ENCODE results near the gene ZKSCAN3.
"Not testable (repeated sequence)": the region's sequence is repeated elsewhere in the genome, so short reads cannot be mapped to it uniquely, and the experiment has no call there.

The ZKSCAN3 gene

GRCh38 chr6:28349892-28350737 is at the start of gene ZKSCAN3:
Gene ZKSCAN3 (plus strand): TSS chr6:28349947. CDS start chr6:28359587, 9,640 bp downstream.
- H3K27ac Mint-ChIP-seq = peak within 1 kb of the TSS; percentile 98
- peaks cover 18% of the 10 kb centered on the region for H3K36me3 Mint-ChIP-seq
- peak; percentile 98 for ATAC-seq
- H3K9me3 Mint-ChIP-seq = peaks cover 2% of the 10 kb centered on the region
- H3K4me3 Mint-ChIP-seq = peak within 1 kb of the TSS; percentile 99
- peaks cover 34% of the 10 kb centered on the region for H3K4me1 Mint-ChIP-seq
- H3K27me3 Mint-ChIP-seq = peaks cover 10% of the 10 kb centered on the region

GRCh38 chr6:28303570-28303969 is 46.2 kb upstream of the ZKSCAN3 start:
- Mint-ChIP-seq H3K4me3 (no peak overlapping the region), H3K27ac (no peak overlapping the region)
- no peak for ATAC-seq

GRCh38 chr6:28306363-28306762 is 43.4 kb upstream of the ZKSCAN3 start:
- H3K4me3 Mint-ChIP-seq, ATAC-seq: not testable (repeated sequence)
- peaks cover 12% of the 10 kb centered on the region for H3K36me3 Mint-ChIP-seq

More at GRCh38 chr6:28303570-28303969, 46.2 kb upstream of the ZKSCAN3 start:
- peaks cover 7% of the 10 kb centered on the region for H3K9me3 Mint-ChIP-seq
- H3K27me3 Mint-ChIP-seq = peaks cover under 1% of the 10 kb centered on the region
- peaks cover 14% of the 10 kb centered on the region for H3K36me3 Mint-ChIP-seq
- peaks cover 15% of the 10 kb centered on the region for H3K4me1 Mint-ChIP-seq

GRCh38 chr6:28311139-28311823 is 38.5 kb upstream of the ZKSCAN3 start:
- Mint-ChIP-seq H3K36me3 (peaks cover 14% of the 10 kb centered on the region), H3K4me3 (no peak overlapping the region), H3K27me3 (peaks cover 46% of the 10 kb centered on the region), H3K27ac (no peak overlapping the region), H3K4me1 (no peaks in the 10 kb centered on the region), H3K9me3 (peaks cover 12% of the 10 kb centered on the region)
- ATAC-seq = no peak

More at GRCh38 chr6:28306363-28306762, 43.4 kb upstream of the ZKSCAN3 start:
- H3K9me3 Mint-ChIP-seq, H3K27ac Mint-ChIP-seq: not testable (repeated sequence)
- H3K4me1 Mint-ChIP-seq = peaks cover 15% of the 10 kb centered on the region
- peaks cover 29% of the 10 kb centered on the region for H3K27me3 Mint-ChIP-seq

- Mint-ChIP-seq H3K4me1 (no peaks in the 10 kb centered on the region), H3K4me3 (no peak overlapping the region), H3K9me3 (peaks cover 8% of the 10 kb centered on the region), H3K27ac (no peak overlapping the region), H3K27me3 (peaks cover 54% of the 10 kb centered on the region), H3K36me3 (peaks cover 9% of the 10 kb centered on the region)
- ATAC-seq = no peak
Measured at GRCh38 chr6:28312939-28313338, 36.8 kb upstream of the ZKSCAN3 start.

GRCh38 chr6:28315628-28316027 is 34.1 kb upstream of the ZKSCAN3 start:
- no peak for ATAC-seq
- H3K36me3 Mint-ChIP-seq = peaks cover 13% of the 10 kb centered on the region
- peaks cover 3% of the 10 kb centered on the region for H3K9me3 Mint-ChIP-seq
- no peak overlapping the region for H3K27ac Mint-ChIP-seq
- peaks cover 33% of the 10 kb centered on the region for H3K27me3 Mint-ChIP-seq
- H3K4me3 Mint-ChIP-seq = no peak overlapping the region
- no peaks in the 10 kb centered on the region for H3K4me1 Mint-ChIP-seq

- H3K27ac Mint-ChIP-seq, H3K4me1 Mint-ChIP-seq, ATAC-seq, H3K9me3 Mint-ChIP-seq, H3K4me3 Mint-ChIP-seq: not testable (repeated sequence)
- Mint-ChIP-seq H3K27me3 (peaks cover 18% of the 10 kb centered on the region), H3K36me3 (peaks cover 11% of the 10 kb centered on the region)
Measured at GRCh38 chr6:28317866-28318265, 31.9 kb upstream of the ZKSCAN3 start.

GRCh38 chr6:28322661-28323060 is 27.1 kb upstream of the ZKSCAN3 start:
- no peak overlapping the region for H3K27ac Mint-ChIP-seq
- H3K4me3 Mint-ChIP-seq = no peak overlapping the region
- ATAC-seq = no peak
- H3K36me3 Mint-ChIP-seq = peaks cover 48% of the 10 kb centered on the region
- peaks cover 8% of the 10 kb centered on the region for H3K27me3 Mint-ChIP-seq
- H3K4me1 Mint-ChIP-seq = no peaks in the 10 kb centered on the region
- peaks cover 23% of the 10 kb centered on the region for H3K9me3 Mint-ChIP-seq

- Mint-ChIP-seq H3K9me3 (peaks cover 27% of the 10 kb centered on the region), H3K4me1 (no peaks in the 10 kb centered on the region), H3K27me3 (peaks cover 8% of the 10 kb centered on the region), H3K27ac (no peak overlapping the region), H3K36me3 (peaks cover 57% of the 10 kb centered on the region), H3K4me3 (no peak overlapping the region)
- no peak for ATAC-seq
Measured at GRCh38 chr6:28323813-28324424, 25.8 kb upstream of the ZKSCAN3 start.

- no peak for ATAC-seq
- Mint-ChIP-seq H3K4me3 (no peak overlapping the region), H3K36me3 (peaks cover 58% of the 10 kb centered on the region), H3K4me1 (no peaks in the 10 kb centered on the region), H3K9me3 (peaks cover 35% of the 10 kb centered on the region), H3K27me3 (peaks cover 8% of the 10 kb centered on the region), H3K27ac (no peak overlapping the region)
Measured at GRCh38 chr6:28326371-28326948, 23.3 kb upstream of the ZKSCAN3 start.

GRCh38 chr6:28330041-28330440 is 19.7 kb upstream of the ZKSCAN3 start:
- Mint-ChIP-seq H3K4me1 (peaks cover 17% of the 10 kb centered on the region), H3K27ac (no peak overlapping the region), H3K27me3 (no peaks in the 10 kb centered on the region), H3K9me3 (peaks cover 28% of the 10 kb centered on the region), H3K36me3 (peaks cover 35% of the 10 kb centered on the region), H3K4me3 (no peak overlapping the region)
- ATAC-seq = no peak

GRCh38 chr6:28333047-28333446 is 16.7 kb upstream of the ZKSCAN3 start:
- ATAC-seq = no peak
- H3K36me3 Mint-ChIP-seq = peaks cover 11% of the 10 kb centered on the region
- peaks cover 13% of the 10 kb centered on the region for H3K9me3 Mint-ChIP-seq
- H3K4me1 Mint-ChIP-seq = peaks cover 19% of the 10 kb centered on the region
- no peak overlapping the region for H3K4me3 Mint-ChIP-seq
- H3K27ac Mint-ChIP-seq = no peak overlapping the region
- no peaks in the 10 kb centered on the region for H3K27me3 Mint-ChIP-seq

GRCh38 chr6:28333599-28334018 is 16.1 kb upstream of the ZKSCAN3 start:
- H3K27ac Mint-ChIP-seq = no peak overlapping the region
- ATAC-seq = no peak
- H3K4me1 Mint-ChIP-seq = peaks cover 19% of the 10 kb centered on the region
- H3K4me3 Mint-ChIP-seq = no peak overlapping the region
- H3K9me3 Mint-ChIP-seq = peaks cover 13% of the 10 kb centered on the region
- H3K36me3 Mint-ChIP-seq = peaks cover 9% of the 10 kb centered on the region
- H3K27me3 Mint-ChIP-seq = no peaks in the 10 kb centered on the region

- H3K4me1 Mint-ChIP-seq = peaks cover 19% of the 10 kb centered on the region
- H3K4me3 Mint-ChIP-seq = no peak overlapping the region
- H3K36me3 Mint-ChIP-seq = peaks cover under 1% of the 10 kb centered on the region
- no peaks in the 10 kb centered on the region for H3K27me3 Mint-ChIP-seq
- H3K27ac Mint-ChIP-seq = no peak overlapping the region
- peaks cover 6% of the 10 kb centered on the region for H3K9me3 Mint-ChIP-seq
- ATAC-seq = no peak
Measured at GRCh38 chr6:28334286-28335039, 15.3 kb upstream of the ZKSCAN3 start.
